Epithelial cell of prostate (primary cell): ENCODE results near the gene BLID.

Experiments
- DNase-seq: peaks from one replicate; pipeline ENCODE4 v3.0.0-alpha.2; 2011; ENCODE audit warnings: low read depth, low spot score
- H3K27ac ChIP-seq: fragments of 450-650 bp; 2 replicates; pipeline ENCODE4 v1.5.1; 2017; ENCODE audit warnings: mild to moderate bottlenecking

BLID gene

GRCh38 chr11:122141725-122142124 is 25.7 kb upstream of the BLID start:
- no peak for DNase-seq
- peak overlapping the region; percentile 74 for H3K27ac ChIP-seq

- H3K27ac ChIP-seq, result peak overlapping the region; percentile 74
- peak; percentile 54 for DNase-seq
Observed at GRCh38 chr11:122140500-122140899, 24.5 kb upstream of the BLID start.

- peak overlapping the region; percentile 74 for H3K27ac ChIP-seq
- no peak for DNase-seq
Observed at GRCh38 chr11:122139595-122139866, 23.5 kb upstream of the BLID start.

GRCh38 chr11:122138744-122139594 is 23.0 kb upstream of the BLID start:
- peak overlapping the region; percentile 74 for H3K27ac ChIP-seq
- no peak for DNase-seq

GRCh38 chr11:122137078-122137793 is 21.2 kb upstream of the BLID start:
- peak; percentile 43 for DNase-seq
- peak overlapping the region; percentile 74 for H3K27ac ChIP-seq

- no peak overlapping the region for H3K27ac ChIP-seq
- DNase-seq, result no peak
Observed at GRCh38 chr11:122131126-122131525, 15.1 kb upstream of the BLID start.

- H3K27ac ChIP-seq, result no peak overlapping the region
- DNase-seq, result no peak
Observed at GRCh38 chr11:122128146-122128545, 12.1 kb upstream of the BLID start.

- DNase-seq, result no peak
- no peak overlapping the region for H3K27ac ChIP-seq
Observed at GRCh38 chr11:122127020-122127419, 11.0 kb upstream of the BLID start.

GRCh38 chr11:122126024-122126688 is 10.1 kb upstream of the BLID start:
- no peak overlapping the region for H3K27ac ChIP-seq
- DNase-seq, result no peak

GRCh38 chr11:122123263-122123929 is 7.4 kb upstream of the BLID start:
- DNase-seq, result no peak
- H3K27ac ChIP-seq, result peak overlapping the region; percentile 1

- no peak overlapping the region for H3K27ac ChIP-seq
- no peak for DNase-seq
Observed at GRCh38 chr11:122122179-122122578, 6.2 kb upstream of the BLID start.

- DNase-seq, result no peak
- H3K27ac ChIP-seq, result no peak overlapping the region
Observed at GRCh38 chr11:122120096-122120495, 4.1 kb upstream of the BLID start.

GRCh38 chr11:122116591-122116990 is 576 bp upstream of the BLID start:
- no peak for DNase-seq
- no peak overlapping the region for H3K27ac ChIP-seq

GRCh38 chr11:122114976-122115375 is 1.0 kb downstream of the BLID start:
- no peak overlapping the region for H3K27ac ChIP-seq
- DNase-seq, result no peak

GRCh38 chr11:122113836-122114825 is 1.9 kb downstream of the BLID start:
- no peak overlapping the region for H3K27ac ChIP-seq
- no peak for DNase-seq

GRCh38 chr11:122112470-122113365 is 3.3 kb downstream of the BLID start:
- DNase-seq, result no peak
- H3K27ac ChIP-seq, result no peak overlapping the region

GRCh38 chr11:122109932-122110331 is 6.1 kb downstream of the BLID start:
- no peak for DNase-seq
- H3K27ac ChIP-seq, result no peak overlapping the region

GRCh38 chr11:122108828-122109227 is 7.2 kb downstream of the BLID start:
- no peak for DNase-seq
- H3K27ac ChIP-seq, result no peak overlapping the region
